Stimulated activated CD4-positive, alpha-beta T cell treated with anti-CD3 and anti-CD28 coated beads, Interleukin-15, amount 100 ng/mL, for 1 hour (primary cell): ENCODE results near the gene CEACAM3.

Experiments
- DNase-seq, 2 donors: peaks; one replicate each; pipeline ENCODE4 v3.0.0-alpha.2; 2020; ENCODE audit warnings: low read depth in 1 of 2, low spot score in 1 of 2

The CEACAM3 gene

DNA sequence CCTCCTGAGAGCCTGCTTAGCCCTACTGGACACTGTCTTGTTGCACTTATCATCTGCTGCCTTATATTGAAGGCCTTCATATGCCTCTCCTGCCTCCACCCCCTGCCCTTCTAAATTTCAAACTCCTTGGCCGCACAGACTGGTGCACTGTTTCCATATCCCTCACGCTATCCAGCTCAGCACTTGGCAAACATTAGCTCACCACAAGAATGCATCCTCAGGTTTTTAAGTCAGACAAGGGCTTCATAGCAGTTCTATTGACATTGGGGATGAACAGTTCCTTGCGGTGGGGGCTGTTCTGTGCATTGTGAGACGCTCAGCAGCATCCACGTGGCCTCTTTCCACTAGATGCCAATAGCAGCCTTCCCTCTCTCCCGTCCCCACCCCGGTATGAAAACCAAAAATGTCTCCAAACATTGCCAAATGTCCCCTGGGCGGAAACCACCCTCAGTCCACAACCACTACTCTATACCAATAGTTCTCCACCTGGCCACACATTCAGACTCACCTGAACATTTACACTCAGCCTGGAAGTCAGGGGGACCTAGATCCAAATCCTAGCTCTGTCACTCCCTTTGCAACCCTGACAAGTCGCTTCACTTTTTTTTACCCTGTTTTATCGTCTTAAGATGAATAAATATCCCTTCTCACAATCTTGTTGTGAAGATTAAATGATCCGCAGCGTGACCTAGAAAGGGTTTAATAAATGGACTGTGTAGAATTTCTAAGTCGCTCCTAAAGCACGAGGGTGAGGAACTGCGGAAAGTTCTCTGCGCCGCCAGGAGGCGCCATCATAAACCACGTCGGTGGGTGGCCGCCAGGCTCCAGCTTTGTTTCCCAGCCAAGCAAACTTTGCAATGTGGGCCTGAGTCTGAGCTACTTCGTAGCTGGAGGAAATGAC lies 3.6 kb upstream of the CEACAM3 start:
- peak in 1 of 2 donors; percentile 22 for DNase-seq

DNA sequence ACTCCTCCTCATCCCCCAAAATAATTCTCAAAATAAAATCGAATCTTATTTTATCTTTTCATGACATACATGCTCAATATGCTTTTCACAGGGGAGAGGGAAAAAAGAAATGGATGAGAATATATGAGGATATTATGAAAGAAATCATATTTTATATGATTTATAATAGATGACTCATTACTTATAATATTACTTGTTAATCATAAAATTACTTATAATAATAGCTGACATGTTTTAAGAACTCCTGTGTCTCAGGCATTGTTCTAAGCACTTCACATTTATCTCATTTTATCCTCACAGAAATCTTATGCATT lies 3.0 kb upstream of the CEACAM3 start:
- no peak for DNase-seq

DNA sequence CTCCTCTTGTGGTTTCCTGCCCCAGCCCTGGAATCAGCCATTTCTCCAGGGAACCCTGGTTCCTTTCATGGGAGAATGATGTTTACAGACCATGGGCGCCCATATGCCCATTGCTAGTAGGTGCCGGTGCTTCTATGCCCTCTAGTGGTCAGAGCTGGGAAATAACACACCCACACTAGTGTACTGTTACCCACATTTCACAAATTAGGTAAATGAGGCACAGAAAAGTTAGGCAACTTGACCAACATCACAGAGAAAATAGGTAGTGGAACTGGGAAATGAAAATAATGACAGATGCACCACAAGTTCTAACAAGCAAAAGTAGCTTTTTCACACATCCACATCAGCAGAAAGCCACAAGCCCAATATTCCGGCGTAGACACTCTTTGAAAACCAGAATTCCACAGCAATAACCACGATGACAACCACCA lies 1.3 kb upstream of the CEACAM3 start:
- DNase-seq: peak; percentile 16 to 26

DNA sequence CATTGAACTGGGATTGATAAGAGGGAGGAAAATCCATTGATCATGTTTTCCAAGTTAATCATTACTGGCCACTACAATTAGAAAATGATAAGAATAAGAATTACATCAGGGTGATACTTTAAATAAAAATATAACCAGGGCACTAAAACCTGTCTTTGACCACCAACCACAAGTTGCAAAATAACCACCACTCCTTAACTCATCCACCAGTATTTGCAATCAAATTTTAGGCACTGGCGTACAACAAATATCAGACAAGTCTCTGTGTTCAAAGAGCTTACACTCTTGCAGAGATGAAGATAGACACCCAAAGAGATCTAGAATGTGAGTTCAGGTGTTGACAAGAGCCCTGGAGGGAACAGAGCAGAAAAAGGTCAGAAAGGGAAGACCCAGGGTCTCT lies 514 bp downstream of the CEACAM3 start:
- DNase-seq: no peak

DNA sequence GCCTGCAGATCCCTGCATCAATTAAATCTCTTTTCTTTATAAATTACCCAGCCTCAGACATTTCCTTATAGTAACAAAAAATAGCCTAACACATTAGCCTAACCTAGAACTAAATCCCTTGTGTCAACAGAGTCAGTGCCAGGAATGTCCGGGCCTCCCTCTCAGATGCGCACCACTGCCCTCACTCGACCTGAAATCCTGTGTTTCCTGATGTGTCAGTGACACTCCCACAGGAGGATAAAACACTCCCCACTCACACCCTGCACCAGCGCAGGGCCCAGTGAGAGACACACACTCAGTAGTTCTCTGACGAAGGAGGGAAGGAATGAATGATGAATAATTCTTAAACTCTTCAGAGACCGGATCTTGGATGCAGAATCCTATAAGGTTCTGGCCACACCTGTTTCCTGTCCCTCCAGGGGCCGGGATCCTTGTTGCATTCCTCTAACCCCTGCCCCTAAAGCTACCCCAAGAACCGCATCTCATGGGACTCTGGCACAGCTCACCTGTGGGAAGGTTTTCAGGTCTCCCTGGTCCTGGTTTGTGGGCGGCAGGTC lies 3.1 kb downstream of the CEACAM3 start:
- DNase-seq: no peak

DNA sequence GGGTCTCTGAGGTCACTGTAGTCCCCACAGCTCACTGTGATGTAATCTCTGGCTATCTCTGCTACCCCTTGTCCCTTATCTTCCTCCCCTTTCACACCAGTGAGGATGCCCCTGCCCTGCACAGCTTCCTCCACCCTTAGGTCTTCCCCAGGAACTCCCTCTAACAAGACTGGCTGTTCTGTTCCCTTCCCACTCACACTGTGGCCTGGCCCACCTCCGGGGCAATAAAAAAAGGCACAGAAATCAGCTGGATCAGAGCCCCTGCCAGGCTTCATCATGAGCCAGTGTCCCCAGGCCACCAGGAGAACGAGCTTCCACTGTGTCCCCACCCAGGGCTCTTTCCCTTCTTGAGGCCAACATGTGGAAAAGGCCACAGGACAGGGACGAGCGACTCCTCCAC lies 4.6 kb downstream of the CEACAM3 start:
- DNase-seq: no peak

DNA sequence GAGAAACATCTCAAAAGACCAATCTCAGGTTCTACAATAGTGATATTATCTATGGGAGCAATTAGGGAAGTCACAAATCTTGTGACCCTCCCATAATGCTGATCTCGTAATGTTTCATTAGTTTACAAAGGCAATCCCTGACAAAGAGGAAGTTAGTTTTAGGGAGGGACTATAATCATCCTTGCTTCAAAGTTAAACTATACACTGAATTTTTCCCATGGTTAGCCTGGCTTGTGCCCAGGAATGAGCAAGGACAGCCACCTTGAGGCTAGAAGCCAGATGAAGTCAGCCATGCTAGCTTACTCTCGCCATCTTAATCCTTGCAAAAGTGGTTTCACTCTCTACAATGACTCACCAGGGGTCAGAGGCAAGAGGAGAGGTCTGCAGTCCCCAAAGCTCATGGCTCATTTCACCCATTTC lies 5.4 kb downstream of the CEACAM3 start:
- DNase-seq: no peak

DNA sequence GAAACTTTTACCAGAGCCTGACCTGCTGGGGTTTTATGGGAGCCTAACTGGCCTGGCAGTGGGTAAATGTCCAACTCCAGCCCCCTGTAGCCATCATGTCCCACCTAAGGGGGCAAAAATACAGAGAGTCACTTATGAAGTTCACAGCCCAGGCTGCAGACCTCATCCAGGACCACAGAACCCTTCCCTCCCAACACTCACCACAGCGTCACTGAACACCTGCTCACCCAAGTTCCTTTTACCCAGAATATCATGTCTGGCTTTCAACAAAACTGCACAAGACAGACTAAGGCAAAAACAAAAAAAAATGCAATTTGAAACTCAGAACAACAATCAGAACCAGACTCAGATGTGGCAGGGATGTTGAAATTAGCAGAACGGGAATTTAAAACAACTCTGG lies 6.4 kb downstream of the CEACAM3 start:
- DNase-seq: no peak

DNA sequence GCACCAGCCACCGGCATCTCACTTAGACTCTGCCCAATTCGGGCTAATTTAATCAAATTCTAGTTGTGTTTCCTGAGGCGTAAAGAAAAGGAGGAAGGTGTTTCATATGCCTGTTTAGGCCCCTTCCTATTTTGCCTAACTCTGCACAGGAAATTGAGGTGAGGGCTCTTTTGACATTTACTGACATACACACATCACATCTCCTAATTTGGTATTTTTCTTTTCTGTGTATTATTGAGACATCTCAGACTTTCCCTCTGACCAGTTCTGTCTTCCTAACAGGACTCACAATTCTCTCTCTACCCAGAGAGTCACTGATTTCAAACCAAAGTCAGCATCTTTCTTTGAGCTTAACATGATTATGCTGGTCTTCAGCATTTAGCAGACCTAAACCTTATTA lies 7.9 kb downstream of the CEACAM3 start:
- no peak for DNase-seq

DNA sequence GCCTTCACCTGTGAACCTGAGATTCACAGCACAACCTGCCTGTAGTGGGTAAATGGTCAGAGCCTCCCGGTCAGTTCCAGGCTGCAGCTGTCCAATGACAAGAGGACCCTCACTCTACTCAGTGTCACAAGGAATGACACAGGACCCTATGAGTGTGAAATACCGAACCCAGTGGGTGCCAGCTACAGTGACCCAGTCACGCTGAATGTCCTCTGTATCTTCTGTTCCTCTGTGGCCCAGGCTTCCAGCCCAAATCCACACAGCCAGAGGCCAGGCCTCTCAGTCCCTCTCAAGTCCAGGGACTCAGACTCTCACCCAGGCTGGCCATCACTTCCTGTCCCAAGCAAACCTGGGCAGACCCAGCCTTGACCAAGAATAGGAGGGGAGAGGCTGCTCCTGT lies 10.8 kb downstream of the CEACAM3 start:
- DNase-seq: no peak

DNA sequence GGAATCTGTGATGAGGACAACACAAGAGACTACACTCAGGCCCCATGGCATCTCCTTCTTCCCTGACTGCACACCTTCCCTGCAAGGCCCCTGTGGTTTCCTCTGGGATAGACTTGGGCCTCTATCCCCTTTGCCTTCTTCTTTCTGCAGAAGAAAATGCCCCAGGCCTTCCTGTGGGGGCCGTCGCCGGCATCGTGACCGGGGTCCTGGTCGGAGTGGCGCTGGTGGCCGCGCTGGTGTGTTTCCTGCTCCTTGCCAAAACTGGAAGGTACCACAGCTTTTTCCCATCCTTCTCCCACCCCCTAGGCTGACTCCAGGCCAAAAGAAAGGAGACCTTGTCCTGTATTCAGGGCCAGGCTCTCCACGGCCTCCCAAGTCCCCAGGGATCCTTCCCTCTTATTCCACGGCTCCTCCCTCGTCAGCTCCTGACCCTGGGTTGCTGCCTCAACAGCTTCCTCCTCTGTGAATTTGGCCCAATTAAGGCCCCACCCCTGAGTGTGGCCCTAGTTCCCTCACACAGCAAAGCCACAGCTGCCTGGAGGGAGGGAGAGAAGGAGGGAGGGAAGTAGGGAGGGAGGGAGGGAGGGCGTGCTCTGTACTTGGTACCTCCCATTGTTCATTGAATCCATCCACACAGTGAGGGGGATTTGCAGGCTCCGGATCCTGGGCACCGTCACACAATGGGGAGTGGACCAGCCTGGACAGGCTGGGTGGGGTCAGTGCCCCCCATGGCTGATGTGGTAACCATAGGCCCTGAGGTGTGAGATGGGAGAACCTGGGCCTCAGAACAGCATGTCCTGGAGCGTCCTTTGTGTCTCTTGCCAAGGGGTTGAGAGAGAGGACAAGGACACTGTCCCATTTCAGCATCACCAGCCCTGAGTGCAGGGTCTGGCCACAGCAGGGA lies 12.5 kb downstream of the CEACAM3 start:
- DNase-seq: no peak

DNA sequence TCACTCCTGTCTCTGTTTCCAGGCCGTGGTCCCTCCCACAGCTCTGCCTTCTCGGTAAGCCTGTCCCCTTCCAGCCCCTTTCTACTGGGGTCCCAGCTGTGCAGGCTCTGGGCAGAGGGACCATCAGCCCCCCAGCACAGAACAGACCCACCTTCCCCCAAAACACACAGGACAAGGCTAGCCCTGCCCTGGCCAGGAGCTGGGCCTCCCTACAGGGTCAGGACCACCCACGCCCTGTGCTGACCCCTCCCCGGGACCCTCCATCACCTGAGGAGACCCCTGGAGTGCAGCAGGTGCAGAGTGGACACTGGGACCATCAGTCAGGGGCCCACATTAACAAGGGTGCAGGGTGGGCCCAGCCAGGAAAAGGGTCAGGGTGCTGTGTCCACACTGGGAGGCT lies 13.9 kb downstream of the CEACAM3 start:
- DNase-seq: no peak

DNA sequence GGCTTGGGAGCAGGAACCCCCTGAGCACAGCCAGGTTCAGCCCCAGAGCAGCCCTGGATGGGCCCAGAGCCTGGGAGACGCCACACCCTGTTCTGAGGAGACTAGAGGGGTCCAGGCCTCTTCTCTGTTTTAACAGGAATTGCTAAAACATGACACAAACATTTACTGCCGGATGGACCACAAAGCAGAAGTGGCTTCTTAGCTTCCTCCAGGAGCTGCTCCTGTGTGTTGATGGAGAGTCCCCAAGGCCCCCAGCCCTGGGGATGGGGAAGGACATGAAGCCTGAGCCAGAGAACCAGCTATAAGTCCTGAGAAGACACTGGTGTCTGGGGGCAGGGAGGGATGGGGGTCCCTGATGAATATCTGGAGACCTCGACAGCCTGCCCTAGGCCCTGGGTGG lies 14.6 kb downstream of the CEACAM3 start:
- DNase-seq: no peak

DNA sequence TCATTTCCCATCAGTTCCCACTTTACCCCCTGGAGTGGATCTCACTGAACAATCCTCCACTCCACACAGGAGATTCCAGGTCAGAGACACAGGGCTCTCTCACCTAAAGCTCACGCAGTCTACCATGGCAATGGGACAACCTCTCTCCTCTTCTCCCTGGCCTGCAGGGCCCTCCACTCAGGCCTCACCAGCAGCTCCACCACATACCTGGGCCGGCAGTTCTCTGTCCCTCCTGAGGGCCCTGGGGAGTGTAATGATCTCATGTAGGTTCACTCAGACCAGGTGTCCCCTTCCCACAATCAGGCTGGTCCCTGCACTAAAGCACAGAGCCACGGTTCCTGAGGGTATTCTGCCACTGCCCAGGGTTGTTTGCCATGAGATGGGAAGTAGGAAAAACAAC lies 15.6 kb downstream of the CEACAM3 start:
- no peak for DNase-seq

DNA sequence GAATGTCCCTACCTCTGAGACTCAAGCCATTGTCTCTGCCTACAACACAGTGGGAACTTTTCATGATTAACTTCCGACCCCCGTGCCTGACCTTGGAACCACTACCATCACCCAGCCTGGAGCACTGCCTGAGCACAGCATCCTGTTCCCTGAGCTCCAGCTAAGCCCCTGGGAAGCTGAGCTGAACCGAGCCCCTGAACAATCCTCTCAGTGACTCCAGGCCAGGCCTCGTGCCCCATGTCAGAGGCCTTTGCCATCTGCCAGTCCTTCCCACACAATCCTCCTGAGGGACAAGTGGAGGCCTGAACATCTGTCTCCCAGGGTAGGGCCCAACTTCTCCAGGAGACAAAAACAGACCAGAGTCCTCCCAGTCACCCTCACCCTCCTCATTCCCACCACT lies 17.5 kb downstream of the CEACAM3 start:
- no peak for DNase-seq

DNA sequence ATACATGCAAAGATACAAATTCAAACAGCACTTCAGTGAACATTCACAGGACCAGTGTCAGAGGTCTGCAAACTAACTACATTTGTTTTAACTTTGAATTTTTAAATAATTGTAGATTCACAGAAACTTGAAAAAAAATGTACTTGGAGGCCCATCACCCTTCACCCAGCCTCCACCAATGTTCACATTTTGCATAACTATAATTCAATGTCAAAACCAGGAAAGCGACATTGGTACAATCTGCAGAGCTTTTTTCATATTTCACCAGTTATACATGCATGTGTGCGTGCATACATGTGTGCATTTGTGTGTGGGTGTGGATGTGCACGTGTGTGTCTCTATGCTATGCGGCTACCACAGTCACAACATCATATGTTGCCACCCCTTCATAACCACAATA lies 18.9 kb downstream of the CEACAM3 start:
- no peak for DNase-seq

DNA sequence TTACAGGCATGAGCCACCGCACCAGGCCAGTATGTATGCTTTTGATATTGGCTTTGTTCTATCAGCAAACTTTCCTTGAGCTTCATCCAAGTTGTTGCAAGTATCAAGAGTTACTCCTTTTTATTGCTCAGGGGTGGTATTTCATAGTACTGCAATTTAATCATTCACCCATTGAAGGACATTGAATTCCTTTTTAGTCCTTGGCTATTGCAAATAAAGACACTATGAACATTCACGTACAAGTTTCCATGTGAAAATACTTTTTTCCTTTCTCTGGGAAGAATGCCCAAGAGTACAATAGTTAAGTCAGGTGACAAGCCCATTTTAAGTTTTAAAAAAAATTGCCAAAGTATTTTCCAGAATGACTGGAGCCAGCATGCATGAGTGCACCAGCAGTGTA lies 20.4 kb downstream of the CEACAM3 start:
- no peak for DNase-seq

DNA sequence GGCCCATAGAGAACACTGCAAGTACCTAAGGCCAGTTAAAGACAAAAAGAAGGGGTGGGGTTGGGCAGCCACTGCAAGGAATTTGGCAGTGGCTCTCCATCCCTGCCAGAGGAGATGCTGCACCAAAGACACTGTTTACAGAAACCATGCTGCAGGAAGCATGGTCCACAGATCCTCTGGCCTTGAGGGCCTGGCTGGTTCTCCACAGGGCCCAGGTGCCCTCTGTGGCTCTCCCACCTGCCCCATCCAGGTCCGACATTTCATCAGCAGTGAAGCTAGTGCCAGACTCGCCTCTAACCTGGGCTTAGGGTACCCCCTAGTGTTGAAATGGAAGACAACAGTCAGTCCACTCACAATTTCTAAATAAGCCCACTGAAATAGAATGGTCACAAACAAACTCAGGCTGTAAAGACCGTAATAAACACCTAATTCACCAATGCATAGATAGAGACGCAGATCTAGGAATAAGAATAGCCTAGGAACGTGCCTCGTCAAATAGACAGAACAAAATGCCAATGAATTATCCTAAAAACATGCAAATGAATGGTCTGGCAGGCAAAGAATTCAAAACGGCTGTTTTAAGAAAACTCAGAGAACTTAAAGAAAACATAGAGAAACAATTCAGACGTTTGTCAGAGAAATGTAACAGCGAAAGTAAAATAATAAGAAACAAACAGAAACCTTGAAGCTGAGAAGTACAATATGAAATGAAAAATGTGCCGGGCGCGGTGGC lies 24.8 kb downstream of the CEACAM3 start:
- DNase-seq: no peak

DNA sequence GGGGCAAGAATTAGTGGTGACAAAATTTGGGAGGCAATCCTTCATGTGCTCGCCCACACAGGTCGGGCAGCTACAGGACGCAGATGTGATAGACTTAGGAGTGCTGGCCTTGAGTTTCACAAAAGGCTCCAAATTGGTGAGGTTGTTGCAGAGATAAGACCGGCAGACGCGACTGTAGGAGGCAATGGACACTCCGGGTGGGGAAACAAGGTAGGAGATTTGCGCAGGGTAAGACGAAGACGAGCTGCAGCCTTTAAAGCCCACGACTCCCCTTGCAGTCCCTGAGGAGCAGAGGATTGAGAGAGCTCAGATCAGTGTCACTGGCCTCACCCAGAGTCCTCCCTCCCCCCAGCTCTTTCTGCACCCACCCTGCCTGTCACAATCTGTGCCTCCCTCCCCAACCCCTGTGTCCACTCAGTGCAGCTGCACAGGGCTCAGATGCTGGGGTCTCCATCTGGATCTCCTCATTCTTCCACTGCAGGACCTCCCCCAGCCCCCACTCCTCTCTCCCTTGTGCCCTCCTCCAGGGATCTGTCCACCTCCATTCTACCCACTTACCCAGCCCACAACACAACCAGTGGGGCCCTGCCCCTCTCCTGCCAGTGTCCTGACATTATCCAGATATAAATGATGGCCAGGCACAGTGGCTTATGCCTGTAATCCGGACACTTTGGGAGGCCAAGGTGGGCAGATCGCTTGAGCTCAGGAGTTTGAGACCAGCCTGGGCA lies 41.8 kb downstream of the CEACAM3 start:
- no peak for DNase-seq

DNA sequence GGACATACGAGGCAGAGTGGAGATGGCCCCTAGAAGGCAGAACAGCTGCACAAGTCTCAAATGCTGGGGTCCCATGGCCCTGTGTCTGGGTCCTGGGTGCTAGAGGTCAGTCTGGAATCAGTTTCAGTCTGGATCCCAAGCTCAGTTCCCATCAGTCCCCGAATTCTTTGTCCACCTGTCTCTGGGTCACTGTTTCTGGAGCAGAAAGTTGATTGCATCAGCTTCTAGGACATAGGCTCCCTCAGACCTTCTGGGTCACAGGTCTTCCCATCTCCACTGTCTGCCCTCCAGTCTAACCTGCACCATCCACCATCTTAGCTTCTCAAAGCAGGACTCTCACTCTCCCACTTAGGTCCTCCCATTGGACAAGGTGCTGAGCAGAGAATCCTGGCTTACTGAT lies 42.8 kb downstream of the CEACAM3 start:
- DNase-seq: no peak

DNA sequence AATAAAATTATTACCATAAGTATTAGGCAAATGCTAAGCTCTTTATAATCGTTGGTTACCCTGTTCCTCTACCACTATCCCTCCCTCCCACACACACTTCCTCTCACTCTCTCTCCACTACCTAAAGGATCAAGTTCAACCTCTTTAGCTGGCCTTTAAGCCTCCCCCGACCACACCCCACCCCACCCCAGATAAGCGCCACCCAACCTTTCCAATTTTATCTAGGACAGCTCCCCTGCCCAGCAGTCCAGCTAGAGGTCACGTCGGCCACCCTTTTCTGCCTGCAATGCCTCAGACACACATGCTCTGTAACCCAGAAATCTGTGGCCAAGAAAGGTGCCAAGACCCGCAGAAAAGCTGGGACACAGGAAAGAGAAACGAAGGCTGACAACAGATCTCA lies 47.0 kb downstream of the CEACAM3 start:
- DNase-seq: no peak
